LNCaP clone FGC (cell line): ENCODE measurements around the gene NAGA.

Experiments
- DNase-seq: peaks from one replicate; pipeline ENCODE4 v3.0.0-alpha.2; 2011; ENCODE audit warnings: low read depth
- H3K4me3 ChIP-seq: 2 replicates; pipeline ENCODE4 v1.5.1; 2011; ENCODE audit warnings: mild to moderate bottlenecking, low read depth, low read length, control low read depth
- CTCF ChIP-seq: IDR thresholded peaks from 2 replicates; pipeline ENCODE4 v1.5.1; 2012; ENCODE audit warnings: mild to moderate bottlenecking; ENCODE audit not compliant: control insufficient read depth, insufficient read depth; ENCODE audit errors: extremely low read depth

The NAGA gene

GRCh38 chr22:42013385-42013784 lies 57.2 kb downstream of the NAGA start:
- no peak for DNase-seq
- TF ChIP-seq CTCF: no peak
- no peak overlapping the region for H3K4me3 ChIP-seq

- no peak overlapping the region for H3K4me3 ChIP-seq
- TF ChIP-seq CTCF: no peak
- DNase-seq: no peak
Measured at GRCh38 chr22:42010778-42011177, 59.8 kb downstream of the NAGA start.
